Activated gamma-delta T cell treated with anti-CD3 and anti-CD28 coated beads, Interleukin-2, amount 50 U/mL, for 16 hours (primary cell): ENCODE results near the gene ZNF716.
"Not testable (repeated sequence)": the region's sequence is repeated elsewhere in the genome, so short reads cannot be mapped to it uniquely, and the experiment has no call there.

Experiments used
- DNase-seq: peaks from one replicate; pipeline ENCODE4 v3.0.0-alpha.2; 2020; ENCODE audit warnings: low read depth

Gene ZNF716

DNA sequence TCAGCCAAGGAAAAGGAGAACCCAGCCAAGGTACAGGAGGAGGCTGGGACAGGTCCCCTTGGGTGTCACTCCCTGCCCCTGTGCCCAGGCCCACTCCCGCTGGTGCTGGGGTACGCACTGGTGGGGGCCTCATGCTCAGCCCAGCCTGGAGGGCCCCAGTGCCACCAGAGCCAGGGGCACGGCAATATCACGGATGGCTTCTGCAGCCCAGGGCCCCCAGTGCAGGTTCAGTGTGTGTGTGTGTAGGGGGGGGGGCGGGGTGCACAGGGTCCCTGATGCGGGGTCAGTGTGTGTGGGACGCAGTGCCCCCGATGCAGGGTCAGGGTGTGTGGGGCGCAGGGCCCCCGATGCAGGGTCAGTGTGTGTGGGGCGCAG is 23.4 kb upstream of the ZNF716 start:
- no peak for DNase-seq

- no peak for DNase-seq
Measured at GRCh38 chr7:57427146-57427545, 22.8 kb upstream of the ZNF716 start.

- no peak for DNase-seq
Measured at GRCh38 chr7:57427594-57427993, 22.4 kb upstream of the ZNF716 start.

GRCh38 chr7:57432583-57432982 is 17.4 kb upstream of the ZNF716 start:
- DNase-seq, result no peak

GRCh38 chr7:57437581-57437980 is 12.4 kb upstream of the ZNF716 start:
- DNase-seq, result no peak

- DNase-seq, result no peak
Measured at GRCh38 chr7:57438244-57438643, 11.7 kb upstream of the ZNF716 start.

GRCh38 chr7:57443567-57443966 is 6.4 kb upstream of the ZNF716 start:
- DNase-seq, result no peak

GRCh38 chr7:57469186-57469828 is 19.3 kb downstream of the ZNF716 start:
- not testable (repeated sequence) for DNase-seq

GRCh38 chr7:57480304-57480703 is 30.3 kb downstream of the ZNF716 start:
- DNase-seq, result not testable (repeated sequence)

DNA sequence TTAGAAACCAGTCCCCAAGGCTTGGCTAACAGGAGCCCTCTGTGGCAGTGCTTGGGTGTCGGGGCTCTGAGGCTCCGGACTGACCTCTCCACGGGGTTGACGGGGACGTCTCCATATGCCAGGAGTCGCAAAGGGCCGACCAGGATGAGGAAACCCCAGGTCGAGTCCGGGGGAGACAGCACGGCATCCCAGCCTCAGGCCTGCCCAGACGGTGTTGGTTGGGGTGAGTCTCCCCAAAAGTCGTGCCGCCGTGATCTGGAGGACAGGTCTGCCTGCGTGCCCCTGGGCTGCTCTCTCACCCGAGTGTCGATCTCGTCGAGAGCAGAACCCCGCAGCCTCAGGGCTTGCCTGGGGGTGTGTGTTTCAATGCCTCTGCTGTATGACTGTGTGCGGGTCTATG is 35.0 kb downstream of the ZNF716 start:
- not testable (repeated sequence) for DNase-seq

GRCh38 chr7:57487957-57488356 is 38.0 kb downstream of the ZNF716 start:
- DNase-seq, result no peak

- DNase-seq, result not testable (repeated sequence)
Measured at GRCh38 chr7:57495111-57495510, 45.1 kb downstream of the ZNF716 start.

DNA sequence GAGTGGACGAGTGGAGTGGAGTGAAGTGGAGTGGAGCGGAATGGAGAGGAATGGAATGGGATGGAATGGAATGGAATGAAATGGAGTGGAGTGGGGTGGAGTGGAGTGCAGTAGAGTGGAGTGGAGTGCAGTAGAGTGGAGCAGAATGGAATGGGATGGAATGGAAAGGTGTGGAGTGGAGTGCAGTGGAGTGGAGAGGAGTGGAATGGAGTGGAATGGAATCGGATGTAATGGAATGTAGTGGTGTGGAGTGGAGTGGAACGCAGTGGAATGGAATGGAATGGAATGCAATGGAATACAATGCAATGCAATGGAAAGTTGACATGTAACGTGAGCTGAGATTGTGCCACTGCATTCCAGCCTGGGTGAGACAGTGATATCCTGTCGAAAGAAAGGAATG is 46.4 kb downstream of the ZNF716 start:
- DNase-seq, result no peak

- no peak for DNase-seq
Measured at GRCh38 chr7:57505176-57505575, 55.2 kb downstream of the ZNF716 start.
